ENCODE results near the gene CNEP1R1. TPM values are rescaled to one million over a fixed set of nuclear protein-coding genes. Genes with fewer than 3 reads are reported as not detected.

The CNEP1R1 gene
- total and polyA plus RNA-seq, 2 of the 4 experiments (the other 2 are of a cell fraction): 16.1 to 22.0 TPM

DNA sequence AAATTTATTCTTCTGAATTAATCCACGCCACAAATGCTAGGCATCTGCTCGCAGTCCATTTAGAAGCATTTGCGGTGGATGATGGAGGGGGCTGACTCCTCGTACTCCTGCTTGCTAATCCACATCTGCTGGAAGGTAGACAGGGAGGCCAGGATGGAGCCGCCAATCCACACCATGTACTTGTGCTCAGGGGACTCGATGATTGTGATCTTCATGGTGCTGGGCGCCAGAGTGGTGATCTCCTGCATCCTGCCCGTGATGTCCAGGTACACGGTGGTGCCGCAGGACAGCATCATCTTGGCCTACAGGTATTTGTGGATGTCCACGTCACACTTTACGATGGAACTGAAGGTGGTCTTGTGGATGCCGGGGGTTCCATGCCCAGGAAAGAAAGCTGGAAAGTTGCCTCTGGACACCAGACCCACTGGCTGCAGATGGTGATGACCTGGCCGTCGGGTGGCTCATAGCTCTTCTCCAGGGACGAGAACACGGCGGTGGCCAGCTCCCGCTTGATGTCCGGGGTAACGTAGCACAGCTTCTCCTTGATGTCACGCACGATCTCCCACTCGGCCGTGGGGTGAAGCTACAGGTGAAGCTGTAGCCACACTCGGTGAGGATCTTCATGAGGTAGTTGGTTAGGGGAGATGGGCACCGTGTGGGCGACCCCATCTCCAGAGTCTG, 33.2 kb downstream of the CNEP1R1 start:
- Histone ChIP-seq H3K27ac (ENCODE audit: insufficient read depth, low read length) (no peak overlapping the region), H2BK20ac (ENCODE audit: low read depth, low read length) (no peak overlapping the region), H3K4me3 (ENCODE audit: insufficient read depth, low read depth, low read length) (no peak overlapping the region), H2AFZ (replicated peaks; ENCODE audit: low read length, poor library complexity) (peak overlapping the region; percentile 21), H2BK5ac (ENCODE audit: low read depth, low read length, poor library complexity, severe bottlenecking) (no peak overlapping the region), H2AK9ac (replicated peaks; ENCODE audit: low read depth, low read length, poor library complexity) (no peak overlapping the region), H4K8ac (ENCODE audit: low read depth in 2 of 2, low read length in 2 of 2) (no peak overlapping the region), H3K9ac (ENCODE audit: low read depth, low read length) (no peak overlapping the region), H3K27me3 (ENCODE audit: control insufficient read depth, insufficient read depth, low read length) (no peaks in the 10 kb centered on the region), H2BK120ac (ENCODE audit: low read depth, low read length) (no peak overlapping the region), H4K5ac (ENCODE audit: low read depth, low read length) (no peak overlapping the region), H3K4ac (ENCODE audit: low read depth, low read length) (no peak overlapping the region), H2AK5ac (ENCODE audit: low read depth, low read length) (no peak overlapping the region), H2BK15ac (ENCODE audit: low read depth, low read length) (no peak overlapping the region), H3K4me2 (ENCODE audit: low read depth, low read length) (no peak overlapping the region), H3K56ac (ENCODE audit: extremely low read depth, insufficient read depth, low read length) (no peak overlapping the region), H4K91ac (ENCODE audit: insufficient read depth, low read depth, low read length) (no peak overlapping the region), H3K79me1 (ENCODE audit: low read depth in 1 of 2, low read length in 2 of 2) (no peaks in the 10 kb centered on the region), H3K23ac (ENCODE audit: low read depth, low read length) (no peak overlapping the region), H3K4me1 (ENCODE audit: control insufficient read depth, insufficient read depth, low read length) (no peaks in the 10 kb centered on the region), H3K9me1 (ENCODE audit: insufficient read depth, low read length) (no peaks in the 10 kb centered on the region), H3K14ac (replicated peaks; ENCODE audit: low read depth, low read length) (no peak overlapping the region), H4K20me1 (ENCODE audit: insufficient read depth, low read length) (no peaks in the 10 kb centered on the region), H3K18ac (ENCODE audit: low read depth, low read length) (no peak overlapping the region), H3K36me3 (ENCODE audit: control insufficient read depth, insufficient read depth, low read length) (no peaks in the 10 kb centered on the region), H3K9me3 (ENCODE audit: control insufficient read depth, insufficient read depth, low read length) (peaks cover 6% of the 10 kb centered on the region)
- ChIA-PET CTCF (no interaction called here), POLR2A (ENCODE audit: unreplicated experiment) (no interaction called here)
- DNase-seq (no peak), ATAC-seq (ENCODE audit: low read depth) (no peak)
- dilution Hi-C loops (cut with HindIII; ENCODE audit: low sequenced_read_pairs, unreplicated experiment) (no loop called here), in situ Hi-C loops (cut with MboI; ENCODE audit: low sequenced_read_pairs) (no loop called here), intact Hi-C loops (cut with micrococcal nuclease) (no loop called here)
- TF ChIP-seq RAD21 (IDR thresholded peaks at IDR 0.05; ENCODE audit: low read length): no peak
- TF ChIP-seq, protein P1, sequence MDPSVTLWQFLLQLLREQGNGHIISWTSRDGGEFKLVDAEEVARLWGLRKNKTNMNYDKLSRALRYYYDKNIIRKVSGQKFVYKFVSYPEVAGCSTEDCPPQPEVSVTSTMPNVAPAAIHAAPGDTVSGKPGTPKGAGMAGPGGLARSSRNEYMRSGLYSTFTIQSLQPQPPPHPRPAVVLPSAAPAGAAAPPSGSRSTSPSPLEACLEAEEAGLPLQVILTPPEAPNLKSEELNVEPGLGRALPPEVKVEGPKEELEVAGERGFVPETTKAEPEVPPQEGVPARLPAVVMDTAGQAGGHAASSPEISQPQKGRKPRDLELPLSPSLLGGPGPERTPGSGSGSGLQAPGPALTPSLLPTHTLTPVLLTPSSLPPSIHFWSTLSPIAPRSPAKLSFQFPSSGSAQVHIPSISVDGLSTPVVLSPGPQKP (IDR thresholded peaks at IDR 0.05; ENCODE audit: borderline replicate concordance, low read depth, low read length): no peak
- TF ChIP-seq NFE2L2 (IDR thresholded peaks at IDR 0.05; ENCODE audit: low read depth, low read length): no peak
- no peak for TF ChIP-seq RFX5 (IDR thresholded peaks at IDR 0.05; ENCODE audit: low read depth, low read length)
- TF ChIP-seq, protein P2, sequence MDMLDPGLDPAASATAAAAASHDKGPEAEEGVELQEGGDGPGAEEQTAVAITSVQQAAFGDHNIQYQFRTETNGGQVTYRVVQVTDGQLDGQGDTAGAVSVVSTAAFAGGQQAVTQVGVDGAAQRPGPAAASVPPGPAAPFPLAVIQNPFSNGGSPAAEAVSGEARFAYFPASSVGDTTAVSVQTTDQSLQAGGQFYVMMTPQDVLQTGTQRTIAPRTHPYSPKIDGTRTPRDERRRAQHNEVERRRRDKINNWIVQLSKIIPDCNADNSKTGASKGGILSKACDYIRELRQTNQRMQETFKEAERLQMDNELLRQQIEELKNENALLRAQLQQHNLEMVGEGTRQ (IDR thresholded peaks at IDR 0.05; ENCODE audit: low read depth, low read length): no peak
- TF ChIP-seq CHD1 (IDR thresholded peaks at IDR 0.05; ENCODE audit: low read depth, low read length): no peak
- no peak for TF ChIP-seq MXI1 (IDR thresholded peaks at IDR 0.05; ENCODE audit: borderline replicate concordance, low read depth, low read length)
- TF ChIP-seq MAZ (IDR thresholded peaks at IDR 0.05; ENCODE audit: borderline replicate concordance, low read depth, low read length): no peak
- TF ChIP-seq FOS (IDR thresholded peaks at IDR 0.05; ENCODE audit: low read depth, low read length): no peak
- no peak for TF ChIP-seq RCOR1 (IDR thresholded peaks at IDR 0.05; ENCODE audit: insufficient replicate concordance, low read length)
- no TSS peak for BruUV-seq (replicated peaks)
- WGBS, 2 experiments (ENCODE audit: extremely low coverage in 2 of 2, insufficient read length in 1 of 2): 78% methylated on average over 6 of the region's 28 CpGs; no CpG with 5 or more reads in 1 of the 2 experiments
